Esophagus squamous epithelium (tissue), 4 donors: ENCODE measurements around the gene RAB27B.
"Not testable (repeated sequence)": the region's sequence is repeated elsewhere in the genome, so short reads cannot be mapped to it uniquely, and the experiment has no call there.

Source experiments
- POLR2A ChIP-seq, 4 donors: fragments of 450-650 bp; IDR thresholded peaks; one replicate each; pipeline ENCODE4 v1.6.1; 2017; ENCODE audit warnings: antibody characterized with exemption in 4 of 4, mild to moderate bottlenecking in 4 of 4, moderate library complexity in 3 of 4
- TF ChIP-seq, protein P1 (sequence below), 6 experiments: fragments of 450-650 bp in 4 of 6; fragments of 200-600 bp in 2 of 6; sonication (generic) in 2 of 6; IDR thresholded peaks; one replicate each; pipeline ENCODE4 v1.5.1; 2016 to 2019; ENCODE audit warnings: antibody characterized with exemption in 6 of 6, mild to moderate bottlenecking in 4 of 6, moderate library complexity in 4 of 6

DNA sequence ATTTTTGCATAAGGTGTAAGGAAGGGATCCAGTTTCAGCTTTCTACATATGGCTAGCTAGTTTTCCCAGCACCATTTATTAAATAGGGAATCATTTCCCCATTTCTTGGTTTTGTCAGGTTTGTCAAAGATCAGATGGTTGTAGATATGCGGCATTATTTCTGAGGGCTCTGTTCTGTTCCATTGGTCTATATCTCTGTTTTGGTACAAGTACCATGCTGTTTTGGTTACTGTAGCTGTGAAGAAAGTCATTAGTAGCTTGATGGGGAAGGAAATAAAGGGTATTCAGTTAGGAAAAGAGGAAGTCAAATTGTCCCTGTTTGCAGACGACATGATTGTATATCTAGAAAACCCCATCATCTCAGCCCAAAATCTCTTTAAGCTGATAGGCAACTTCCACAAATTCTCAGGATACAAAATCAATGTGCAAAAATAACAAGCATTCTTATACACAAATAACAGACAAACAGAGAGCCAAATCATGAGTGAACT is 7.4 kb upstream of the RAB27B start:
- TF ChIP-seq POLR2A (IDR thresholded peaks at IDR 0.05) = not testable (repeated sequence)
- TF ChIP-seq, protein P1, sequence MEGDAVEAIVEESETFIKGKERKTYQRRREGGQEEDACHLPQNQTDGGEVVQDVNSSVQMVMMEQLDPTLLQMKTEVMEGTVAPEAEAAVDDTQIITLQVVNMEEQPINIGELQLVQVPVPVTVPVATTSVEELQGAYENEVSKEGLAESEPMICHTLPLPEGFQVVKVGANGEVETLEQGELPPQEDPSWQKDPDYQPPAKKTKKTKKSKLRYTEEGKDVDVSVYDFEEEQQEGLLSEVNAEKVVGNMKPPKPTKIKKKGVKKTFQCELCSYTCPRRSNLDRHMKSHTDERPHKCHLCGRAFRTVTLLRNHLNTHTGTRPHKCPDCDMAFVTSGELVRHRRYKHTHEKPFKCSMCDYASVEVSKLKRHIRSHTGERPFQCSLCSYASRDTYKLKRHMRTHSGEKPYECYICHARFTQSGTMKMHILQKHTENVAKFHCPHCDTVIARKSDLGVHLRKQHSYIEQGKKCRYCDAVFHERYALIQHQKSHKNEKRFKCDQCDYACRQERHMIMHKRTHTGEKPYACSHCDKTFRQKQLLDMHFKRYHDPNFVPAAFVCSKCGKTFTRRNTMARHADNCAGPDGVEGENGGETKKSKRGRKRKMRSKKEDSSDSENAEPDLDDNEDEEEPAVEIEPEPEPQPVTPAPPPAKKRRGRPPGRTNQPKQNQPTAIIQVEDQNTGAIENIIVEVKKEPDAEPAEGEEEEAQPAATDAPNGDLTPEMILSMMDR (IDR thresholded peaks at IDR 0.05) = not testable (repeated sequence)
